OCI-LY1 (cell line): ENCODE results near the gene EBP.

ENCODE experiments used
- H2AFZ ChIP-seq: fragments of 200-600 bp; sonication (generic), shearing (Covaris generic); 2 replicates; pipeline ENCODE4 v1.6.0; 2014; ENCODE audit warnings: antibody characterized with exemption, mild to moderate bottlenecking, low read length
- H3F3A ChIP-seq: fragments of 200-600 bp; sonication (generic), shearing (Covaris generic); 2 replicates; pipeline ENCODE4 v1.6.0; 2014; ENCODE audit warnings: mild to moderate bottlenecking, antibody characterized with exemption, low read length, moderate library complexity; ENCODE audit not compliant: insufficient read depth
- H3K27ac ChIP-seq: fragments of 200-600 bp; sonication (generic); 2 replicates; pipeline ENCODE4 v1.5.1; 2014; ENCODE audit warnings: low read length, mixed run types, mild to moderate bottlenecking, low read depth; ENCODE audit not compliant: poor library complexity, severe bottlenecking
- H3K27me3 ChIP-seq: fragments of 200-600 bp; sonication (generic); 2 replicates; pipeline ENCODE4 v1.6.0; 2014; ENCODE audit warnings: antibody characterized with exemption, mild to moderate bottlenecking, low read length, moderate library complexity; ENCODE audit not compliant: insufficient read depth
- H3K36me3 ChIP-seq: fragments of 200-600 bp; sonication (generic); 2 replicates; pipeline ENCODE4 v1.6.1; 2014; ENCODE audit warnings: mild to moderate bottlenecking, antibody characterized with exemption, low read length, moderate library complexity, mixed read lengths; ENCODE audit not compliant: insufficient read depth
- H3K4me1 ChIP-seq: fragments of 200-600 bp; sonication (generic); 2 replicates; pipeline ENCODE4 v1.5.1; 2014; ENCODE audit warnings: mild to moderate bottlenecking, low read length, moderate library complexity; ENCODE audit not compliant: insufficient read depth, severe bottlenecking
- H3K4me2 ChIP-seq: fragments of 200-600 bp; sonication (generic), shearing (Covaris generic); 2 replicates; pipeline ENCODE4 v1.6.1; 2014; ENCODE audit warnings: low read length
- H3K4me3 ChIP-seq: fragments of 200-600 bp; sonication (generic); 2 replicates; pipeline ENCODE4 v1.5.1; 2014; ENCODE audit warnings: low read length, low read depth, mild to moderate bottlenecking, mixed read lengths; ENCODE audit not compliant: poor library complexity, severe bottlenecking
- H3K79me2 ChIP-seq: fragments of 200-600 bp; shearing (Covaris generic); 2 replicates; pipeline ENCODE4 v1.6.1; 2016; ENCODE audit warnings: mixed run types, low read length, mixed read lengths; ENCODE audit not compliant: insufficient read depth
- H3K9ac ChIP-seq: fragments of 200-600 bp; sonication (generic), shearing (Covaris generic); 2 replicates; pipeline ENCODE4 v1.6.1; 2014; ENCODE audit warnings: mild to moderate bottlenecking, low read length, mixed read lengths
- H3K9me2 ChIP-seq: fragments of 200-600 bp; sonication (generic), shearing (Covaris generic); 2 replicates; pipeline ENCODE4 v1.6.1; 2014; ENCODE audit warnings: low read depth, mild to moderate bottlenecking, low read length, mixed read lengths
- H3K9me3 ChIP-seq: fragments of 200-600 bp; shearing (Covaris generic); 2 replicates; pipeline ENCODE4 v1.6.1; 2014; ENCODE audit warnings: low read length, mixed read lengths
- H4K20me1 ChIP-seq: fragments of 200-600 bp; sonication (generic), shearing (Covaris generic); 2 replicates; pipeline ENCODE4 v1.6.0; 2016; ENCODE audit warnings: mild to moderate bottlenecking, low read length; ENCODE audit not compliant: insufficient read depth
- CTCF ChIP-seq: fragments of 200-600 bp; sonication (generic), shearing (Covaris generic); IDR thresholded peaks from 2 replicates; pipeline ENCODE4 v1.5.1; 2017; ENCODE audit warnings: mild to moderate bottlenecking, antibody characterized with exemption, low read length, moderate library complexity, mixed read lengths
- EZH2 ChIP-seq: fragments of 200-600 bp; sonication (generic), shearing (Covaris generic); IDR thresholded peaks from 2 replicates; pipeline ENCODE4 v1.8.0; 2017; ENCODE audit warnings: borderline replicate concordance, mixed run types, mild to moderate bottlenecking, antibody characterized with exemption, low read length, moderate library complexity, mixed read lengths

The EBP gene

GRCh38 chrX:48560681-48561080 lies 39.1 kb downstream of the EBP start:
- H3K27ac ChIP-seq, result no peak overlapping the region
- H3K36me3 ChIP-seq, result peaks cover 24% of the 10 kb centered on the region
- no peaks in the 10 kb centered on the region for H3K4me1 ChIP-seq
- no peaks in the 10 kb centered on the region for H3K9me3 ChIP-seq
- no peak overlapping the region for H3K9ac ChIP-seq
- no peaks in the 10 kb centered on the region for H4K20me1 ChIP-seq
- H3K4me2 ChIP-seq, result no peak overlapping the region
- H3F3A ChIP-seq, result no peaks in the 10 kb centered on the region
- TF ChIP-seq EZH2 (no peak), CTCF (no peak)
- H3K9me2 ChIP-seq, result no peaks in the 10 kb centered on the region
- H3K79me2 ChIP-seq, result no peaks in the 10 kb centered on the region
- no peaks in the 10 kb centered on the region for H3K27me3 ChIP-seq
- H2AFZ ChIP-seq, result no peak overlapping the region
- H3K4me3 ChIP-seq, result no peak overlapping the region

GRCh38 chrX:48569958-48570357 lies 48.4 kb downstream of the EBP start:
- H3K9me2 ChIP-seq, result no peaks in the 10 kb centered on the region
- H3F3A ChIP-seq, result no peaks in the 10 kb centered on the region
- H3K9ac ChIP-seq, result no peak overlapping the region
- no peaks in the 10 kb centered on the region for H3K27me3 ChIP-seq
- no peak overlapping the region for H3K27ac ChIP-seq
- peaks cover 17% of the 10 kb centered on the region for H3K4me1 ChIP-seq
- no peaks in the 10 kb centered on the region for H3K9me3 ChIP-seq
- no peaks in the 10 kb centered on the region for H4K20me1 ChIP-seq
- peaks cover 2% of the 10 kb centered on the region; the same call in 1 of the 2 replicates for H3K79me2 ChIP-seq
- no peak overlapping the region for H2AFZ ChIP-seq
- TF ChIP-seq EZH2, result no peak
- TF ChIP-seq CTCF, result no peak
- no peak overlapping the region for H3K4me2 ChIP-seq
- peaks cover 1% of the 10 kb centered on the region for H3K36me3 ChIP-seq
- H3K4me3 ChIP-seq, result no peak overlapping the region

GRCh38 chrX:48573690-48574269 lies 52.2 kb downstream of the EBP start:
- no peaks in the 10 kb centered on the region for H4K20me1 ChIP-seq
- no peaks in the 10 kb centered on the region for H3K27me3 ChIP-seq
- H3K4me2 ChIP-seq, result peak overlapping the region; percentile 97
- peak overlapping the region; percentile 92 for H3K9ac ChIP-seq
- H2AFZ ChIP-seq, result no peak overlapping the region
- peaks cover 4% of the 10 kb centered on the region; the same call in 1 of the 2 replicates for H3K79me2 ChIP-seq
- TF ChIP-seq CTCF (no peak), EZH2 (no peak)
- peak overlapping the region; percentile 85 for H3K4me3 ChIP-seq
- H3K9me2 ChIP-seq, result no peaks in the 10 kb centered on the region
- no peaks in the 10 kb centered on the region; the same call in 1 of the 2 replicates for H3F3A ChIP-seq
- peaks cover 40% of the 10 kb centered on the region for H3K36me3 ChIP-seq
- H3K9me3 ChIP-seq, result no peaks in the 10 kb centered on the region
- peaks cover 39% of the 10 kb centered on the region for H3K4me1 ChIP-seq
- peak overlapping the region; percentile 90 for H3K27ac ChIP-seq
